ENCODE results near the gene TSPYL4. TPM values are rescaled to one million over a fixed set of nuclear protein-coding genes. Genes with fewer than 3 reads are reported as not detected.

TSPYL4 gene
- total RNA-seq, 1 donor from 2014 or later: 32.2 TPM

GRCh38 chr6:116206231-116206903 is 47.5 kb downstream of the TSPYL4 start:
- no peaks in the 10 kb centered on the region for H3K27me3 ChIP-seq
- Mint-ChIP-seq H3K27me3 (ENCODE audit: insufficient read depth, low read depth) (no peaks in the 10 kb centered on the region), H3K4me1 (no peaks in the 10 kb centered on the region)

GRCh38 chr6:116205281-116205680 is 48.6 kb downstream of the TSPYL4 start:
- no peak overlapping the region for H3K27ac ChIP-seq
- H3K4me3 ChIP-seq: no peak overlapping the region
- H3K9me3 Mint-ChIP-seq: no peaks in the 10 kb centered on the region
- DNase-seq (ENCODE audit: low spot score): no peak
- no peak overlapping the region for H2AFZ ChIP-seq (replicated peaks)
- no peaks in the 10 kb centered on the region for H4K20me1 ChIP-seq (ENCODE audit: low read depth)
- no peaks in the 10 kb centered on the region for H3K36me3 ChIP-seq
- no peaks in the 10 kb centered on the region for H3K36me3 Mint-ChIP-seq
- H3F3A ChIP-seq (ENCODE audit: low read depth): no peaks in the 10 kb centered on the region
- H3K9ac ChIP-seq: no peak overlapping the region
- TF ChIP-seq EZH2phosphoT487 (IDR thresholded peaks at IDR 0.05): no peak
- no peak for TF ChIP-seq EZH2 (IDR thresholded peaks at IDR 0.05)
- TF ChIP-seq CTCF (IDR thresholded peaks at IDR 0.05): no peak
- no peak overlapping the region for H3K4me3 Mint-ChIP-seq
- H3K27me3 ChIP-seq: no peaks in the 10 kb centered on the region
- H3K27ac Mint-ChIP-seq: no peak overlapping the region
- no peak overlapping the region for H3K4me2 ChIP-seq
- H3K27me3 Mint-ChIP-seq (ENCODE audit: insufficient read depth, low read depth): no peaks in the 10 kb centered on the region
- H3K4me1 Mint-ChIP-seq: no peaks in the 10 kb centered on the region
- no peaks in the 10 kb centered on the region for H3K4me1 ChIP-seq
- no peaks in the 10 kb centered on the region for H3K9me3 ChIP-seq (ENCODE audit: low read depth)
- H3K79me2 ChIP-seq (ENCODE audit: low read depth): no peaks in the 10 kb centered on the region

More at GRCh38 chr6:116206231-116206903, 47.5 kb downstream of the TSPYL4 start:
- Histone ChIP-seq H3K27ac (no peak overlapping the region), H3K4me1 (no peaks in the 10 kb centered on the region), H4K20me1 (ENCODE audit: low read depth) (no peaks in the 10 kb centered on the region), H3K4me3 (no peak overlapping the region), H3K79me2 (ENCODE audit: low read depth) (no peaks in the 10 kb centered on the region), H3K9ac (no peak overlapping the region), H3K9me3 (ENCODE audit: low read depth) (no peaks in the 10 kb centered on the region), H3K36me3 (no peaks in the 10 kb centered on the region), H3K4me2 (no peak overlapping the region), H2AFZ (replicated peaks) (no peak overlapping the region), H3F3A (ENCODE audit: low read depth) (no peaks in the 10 kb centered on the region)
- no peaks in the 10 kb centered on the region for H3K36me3 Mint-ChIP-seq
- no peak for DNase-seq (ENCODE audit: low spot score)
- no peaks in the 10 kb centered on the region for H3K9me3 Mint-ChIP-seq
- no peak overlapping the region for H3K4me3 Mint-ChIP-seq
- no peak for TF ChIP-seq CTCF (IDR thresholded peaks at IDR 0.05)
- TF ChIP-seq EZH2 (IDR thresholded peaks at IDR 0.05): no peak
- no peak for TF ChIP-seq EZH2phosphoT487 (IDR thresholded peaks at IDR 0.05)
- no peak overlapping the region for H3K27ac Mint-ChIP-seq

GRCh38 chr6:116201538-116201937 is 52.3 kb downstream of the TSPYL4 start:
- H3K4me2 ChIP-seq: no peak overlapping the region
- no peak overlapping the region for H3K4me3 Mint-ChIP-seq
- H4K20me1 ChIP-seq (ENCODE audit: low read depth): no peaks in the 10 kb centered on the region
- H3K27me3 ChIP-seq: no peaks in the 10 kb centered on the region
- H3K79me2 ChIP-seq (ENCODE audit: low read depth): no peaks in the 10 kb centered on the region
- DNase-seq (ENCODE audit: low spot score): no peak
- H3F3A ChIP-seq (ENCODE audit: low read depth): no peaks in the 10 kb centered on the region
- no peaks in the 10 kb centered on the region for H3K9me3 Mint-ChIP-seq
- H3K9ac ChIP-seq: no peak overlapping the region
- H3K36me3 Mint-ChIP-seq: no peaks in the 10 kb centered on the region
- no peaks in the 10 kb centered on the region for H3K4me1 ChIP-seq
- H3K27ac ChIP-seq: no peak overlapping the region
- no peak overlapping the region for H3K4me3 ChIP-seq
- no peak overlapping the region for H3K27ac Mint-ChIP-seq
- H3K36me3 ChIP-seq: no peaks in the 10 kb centered on the region
- no peak overlapping the region for H2AFZ ChIP-seq (replicated peaks)
- peaks cover 3% of the 10 kb centered on the region for H3K4me1 Mint-ChIP-seq
- no peak for TF ChIP-seq EZH2phosphoT487 (IDR thresholded peaks at IDR 0.05)
- no peak for TF ChIP-seq CTCF (IDR thresholded peaks at IDR 0.05)
- no peak for TF ChIP-seq EZH2 (IDR thresholded peaks at IDR 0.05)
- no peaks in the 10 kb centered on the region for H3K9me3 ChIP-seq (ENCODE audit: low read depth)
- no peaks in the 10 kb centered on the region for H3K27me3 Mint-ChIP-seq (ENCODE audit: insufficient read depth, low read depth)

All from neural progenitor cell (in vitro differentiated cells).